MCF 10A (cell line): Measurements from ENCODE around the gene MICAL3. TPM values are rescaled to one million over a fixed set of nuclear protein-coding genes. Genes with fewer than 3 reads are reported as not detected.

Experiments used
- BruUV-seq: library from RNA; stranded (reverse); fragments of 400-500 nt; replicated peaks from 2 replicates; lab custom pipeline; 2021; lab: Mats Ljungman, UMichigan
- CTCF ChIA-PET: fragments of 300-600 bp; sonication (Branson Sonifier 250); formaldehyde crosslinking; extraction: SDS; loops from one replicate; lab custom pipeline; 2021; ENCODE audit warnings: antibody characterized with exemption, inconsistent platforms; lab: Yijun Ruan, JAX
- POLR2A ChIA-PET: fragments of 300-600, 350-650 bp; sonication (Branson Sonifier 250); formaldehyde crosslinking; extraction: SDS; loops from one replicate; lab custom pipeline; 2020; ENCODE audit warnings: antibody characterized with exemption, inconsistent platforms; lab: Yijun Ruan, JAX
- DNase-seq: peaks from one replicate; pipeline ENCODE4 v3.0.0-alpha.2; 2018; ENCODE audit not compliant: unreplicated experiment
- H3K27ac Mint-ChIP-seq: one replicate; pipeline ENCODE4 v1.8.0; 2022; ENCODE audit warnings: mild to moderate bottlenecking, low read depth, mixed read lengths; ENCODE audit not compliant: unreplicated experiment
- H3K27me3 Mint-ChIP-seq: one replicate; pipeline ENCODE4 v1.8.0; 2022; ENCODE audit warnings: mixed read lengths; ENCODE audit not compliant: insufficient read depth, unreplicated experiment
- H3K36me3 Mint-ChIP-seq: one replicate; pipeline ENCODE4 v1.8.0; 2022; ENCODE audit warnings: mild to moderate bottlenecking, moderate library complexity, mixed read lengths; ENCODE audit not compliant: insufficient read depth, unreplicated experiment
- H3K4me1 Mint-ChIP-seq: one replicate; pipeline ENCODE4 v1.8.0; 2022; ENCODE audit warnings: mixed read lengths; ENCODE audit not compliant: insufficient read depth, unreplicated experiment
- H3K4me3 Mint-ChIP-seq: one replicate; pipeline ENCODE4 v1.8.0; 2022; ENCODE audit warnings: mild to moderate bottlenecking, moderate library complexity, mixed read lengths; ENCODE audit not compliant: unreplicated experiment
- H3K9me3 Mint-ChIP-seq: one replicate; pipeline ENCODE4 v1.8.0; 2022; ENCODE audit warnings: mixed read lengths; ENCODE audit not compliant: unreplicated experiment
- intact Hi-C: fragments of 100-400 bp; cut with micrococcal nuclease; formaldehyde crosslinking; loops from 2 replicates; pipeline ENCODE4 v1.14.1; 2022
- total RNA-seq: library from RNA; stranded (reverse); gene quantifications from 2 replicates; pipeline ENCODE4 v1.2.3, GENCODE V29; 2022
- TF ChIP-seq, protein P1 (sequence below): fragments of 200-600 bp; IDR thresholded peaks from one replicate; pipeline ENCODE4 v1.8.0; 2022; ENCODE audit warnings: antibody characterized with exemption, mild to moderate bottlenecking; ENCODE audit not compliant: unreplicated experiment

The MICAL3 gene
- total RNA-seq, 1 experiment from 2014 or later, result 54.1 TPM

DNA sequence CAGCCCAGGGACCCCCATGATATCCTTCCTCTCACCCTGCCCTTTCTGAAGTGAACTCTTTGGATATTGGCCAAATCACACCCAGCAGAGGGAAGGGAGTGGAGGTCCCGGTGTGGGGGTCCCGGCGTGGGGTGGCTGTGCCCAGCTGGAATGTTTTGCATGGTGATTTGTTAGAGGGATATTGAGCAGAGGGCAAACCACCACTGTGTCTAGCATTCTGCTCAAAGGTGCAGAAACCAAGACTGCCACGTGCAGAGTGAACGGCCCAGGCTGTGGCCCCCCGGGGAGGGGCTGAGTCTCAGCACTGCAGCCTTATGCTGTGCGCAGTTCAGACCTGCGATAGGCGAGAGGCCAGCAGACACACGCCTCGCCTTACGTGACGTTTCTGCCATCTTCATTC is 242.2 kb downstream of the MICAL3 start:
- Mint-ChIP-seq H3K4me3 (no peak overlapping the region), H3K9me3 (no peaks in the 10 kb centered on the region), H3K4me1 (peaks cover 25% of the 10 kb centered on the region), H3K27ac (peak overlapping the region; percentile 70), H3K36me3 (no peaks in the 10 kb centered on the region), H3K27me3 (no peaks in the 10 kb centered on the region)
- no TSS peak for BruUV-seq
- intact Hi-C loops, result no loop called here
- DNase-seq, result no peak
- POLR2A ChIA-PET, result interaction anchor here (0.6 to 1.2 kb wide), 3 partner anchors 39 to 48 kb away, joined by 3 read pairs; no protein-coding TSS in a partner anchor
- TF ChIP-seq, protein P1, sequence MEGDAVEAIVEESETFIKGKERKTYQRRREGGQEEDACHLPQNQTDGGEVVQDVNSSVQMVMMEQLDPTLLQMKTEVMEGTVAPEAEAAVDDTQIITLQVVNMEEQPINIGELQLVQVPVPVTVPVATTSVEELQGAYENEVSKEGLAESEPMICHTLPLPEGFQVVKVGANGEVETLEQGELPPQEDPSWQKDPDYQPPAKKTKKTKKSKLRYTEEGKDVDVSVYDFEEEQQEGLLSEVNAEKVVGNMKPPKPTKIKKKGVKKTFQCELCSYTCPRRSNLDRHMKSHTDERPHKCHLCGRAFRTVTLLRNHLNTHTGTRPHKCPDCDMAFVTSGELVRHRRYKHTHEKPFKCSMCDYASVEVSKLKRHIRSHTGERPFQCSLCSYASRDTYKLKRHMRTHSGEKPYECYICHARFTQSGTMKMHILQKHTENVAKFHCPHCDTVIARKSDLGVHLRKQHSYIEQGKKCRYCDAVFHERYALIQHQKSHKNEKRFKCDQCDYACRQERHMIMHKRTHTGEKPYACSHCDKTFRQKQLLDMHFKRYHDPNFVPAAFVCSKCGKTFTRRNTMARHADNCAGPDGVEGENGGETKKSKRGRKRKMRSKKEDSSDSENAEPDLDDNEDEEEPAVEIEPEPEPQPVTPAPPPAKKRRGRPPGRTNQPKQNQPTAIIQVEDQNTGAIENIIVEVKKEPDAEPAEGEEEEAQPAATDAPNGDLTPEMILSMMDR, result no peak
- CTCF ChIA-PET, result interaction anchor here (0.6 to 3.8 kb wide), 4 partner anchors 12 to 137 kb away, joined by 3 to 9 read pairs (median 3); no protein-coding TSS in a partner anchor

DNA sequence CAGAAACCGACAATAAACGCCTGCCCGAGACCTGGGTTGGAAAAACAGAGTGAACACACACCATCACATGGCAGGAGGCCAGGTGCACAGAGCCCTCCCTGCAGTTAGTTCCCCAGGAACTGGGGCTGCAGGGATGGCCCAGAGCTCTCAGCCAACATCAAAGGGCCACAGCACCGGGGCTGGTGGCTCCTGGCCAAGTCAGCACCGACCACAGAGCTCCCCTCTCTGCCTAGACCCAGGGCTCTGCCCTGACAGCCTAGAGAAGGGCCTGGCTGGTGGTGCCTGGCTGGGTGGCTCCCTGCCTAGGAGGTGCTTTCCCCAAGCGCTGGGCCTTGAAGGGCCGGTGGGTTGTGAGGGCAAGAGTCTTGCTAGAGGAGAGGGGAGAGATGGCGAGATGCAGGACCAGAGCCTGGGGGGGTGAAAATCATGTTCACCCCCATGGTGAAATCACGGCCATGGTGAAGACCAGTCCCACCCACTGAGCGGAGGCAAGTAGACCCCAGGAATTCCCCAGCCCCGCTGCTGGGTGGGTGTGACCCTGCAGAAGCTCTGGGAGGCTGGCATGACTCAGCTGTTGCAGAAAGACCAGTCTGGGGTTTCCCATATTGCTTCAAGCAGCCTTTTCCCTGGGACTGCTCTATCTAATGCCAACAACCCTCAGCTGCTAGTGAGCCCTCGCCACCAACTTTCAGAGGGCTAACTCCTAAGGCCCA is 242.9 kb downstream of the MICAL3 start:
- Mint-ChIP-seq H3K9me3 (no peaks in the 10 kb centered on the region), H3K4me3 (peak overlapping the region; percentile 55), H3K27me3 (no peaks in the 10 kb centered on the region), H3K36me3 (no peaks in the 10 kb centered on the region), H3K4me1 (peaks cover 19% of the 10 kb centered on the region), H3K27ac (peak overlapping the region; percentile 70)
- intact Hi-C loops, result loop anchor here (2.0 kb wide), 1 partner anchor 39 kb away; no protein-coding TSS in a partner anchor
- no TSS peak for BruUV-seq
- ChIA-PET CTCF (interaction anchor here (0.6 to 3.8 kb wide), 3 partner anchors 11 to 136 kb away, joined by 3 to 9 read pairs (median 3); no protein-coding TSS in a partner anchor), POLR2A (interaction anchor here (0.5 to 1.2 kb wide), 3 partner anchors 38 to 1323 kb away, joined by 3 read pairs; no protein-coding TSS in a partner anchor)
- DNase-seq, result peak; percentile 93
- TF ChIP-seq, protein P1, result no peak

DNA sequence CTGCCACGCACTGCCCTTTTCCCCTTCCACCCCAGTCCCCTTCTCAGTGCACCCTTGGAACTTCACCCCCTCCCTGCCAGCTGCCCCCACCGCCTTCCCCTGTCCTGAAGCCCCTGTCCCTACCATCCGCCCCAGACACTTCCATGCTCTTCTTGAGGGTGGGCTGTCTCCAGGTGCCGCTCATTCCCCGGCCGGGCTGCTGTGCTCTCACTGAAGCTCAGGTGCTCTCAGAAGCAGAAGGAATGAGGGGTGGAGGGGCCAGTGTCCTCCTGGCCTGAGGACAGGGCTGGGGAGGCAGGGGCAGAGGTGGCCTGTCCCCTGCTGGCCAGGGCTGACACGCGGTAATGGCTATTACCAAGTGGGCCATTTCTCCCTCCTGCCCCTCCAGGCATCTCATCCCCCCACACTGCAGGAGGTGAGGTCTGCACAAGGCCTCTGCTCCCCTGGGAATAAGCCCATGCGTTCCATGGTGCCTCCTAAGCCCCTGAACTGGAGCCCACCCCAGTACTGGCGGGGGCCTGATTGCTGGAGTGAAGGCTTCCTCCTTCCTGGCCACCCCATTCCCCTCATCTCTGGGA is 243.5 kb downstream of the MICAL3 start:
- no peaks in the 10 kb centered on the region for H3K9me3 Mint-ChIP-seq
- H3K27ac Mint-ChIP-seq, result peak overlapping the region; percentile 70
- ChIA-PET POLR2A (no interaction called here), CTCF (interaction anchor here (0.6 to 3.8 kb wide), 3 partner anchors 37 to 251 kb away, joined by 3 to 9 read pairs (median 3); no protein-coding TSS in a partner anchor)
- no peaks in the 10 kb centered on the region for H3K27me3 Mint-ChIP-seq
- no peaks in the 10 kb centered on the region for H3K36me3 Mint-ChIP-seq
- H3K4me1 Mint-ChIP-seq, result peaks cover 16% of the 10 kb centered on the region
- BruUV-seq, result no TSS peak
- no peak for DNase-seq
- H3K4me3 Mint-ChIP-seq, result peak overlapping the region; percentile 55
- TF ChIP-seq, protein P1, result no peak
- intact Hi-C loops, result loop anchor here (2.0 kb wide), 1 partner anchor 38 kb away; no protein-coding TSS in a partner anchor
